Panc1 (cell line): Measurements from ENCODE around the gene TANC1. TPM values are rescaled to one million over a fixed set of nuclear protein-coding genes. Genes with fewer than 3 reads are reported as not detected.

Experiments
- ATAC-seq: fragments of 200-7000 bp; cut with Tn5 transposase; 2 replicates; pipeline ENCODE4 v1.9.1; 2020; ENCODE audit warnings: mild to moderate bottlenecking, moderate library complexity
- BruUV-seq: library from RNA; stranded (reverse); fragments of 400-500 nt; replicated peaks from 2 replicates; lab custom pipeline; 2021; lab: Mats Ljungman, UMichigan
- CTCF ChIA-PET: fragments of 300-600 bp; sonication (Branson Sonifier 250); formaldehyde crosslinking; loops from one replicate; lab custom pipeline; 2022; ENCODE audit warnings: antibody characterized with exemption; lab: Charles Lee
- POLR2A ChIA-PET: fragments of 300-600 bp; sonication (Branson Sonifier 250); formaldehyde crosslinking; loops from one replicate; lab custom pipeline; 2022; ENCODE audit warnings: antibody characterized with exemption; lab: Charles Lee
- DNase-seq: peaks from one replicate; pipeline ENCODE4 v3.0.0-alpha.2; 2010; ENCODE audit warnings: low read depth, low spot score
- H3K27ac ChIP-seq: 2 replicates; pipeline ENCODE4 v1.5.1; 2011; ENCODE audit warnings: mild to moderate bottlenecking, low read length, inconsistent platforms
- H3K27me3 ChIP-seq: fragments of 200-500 bp; sonication (Bioruptor generic); 2 replicates; pipeline ENCODE4 v1.6.0; 2014; ENCODE audit warnings: low read length, inconsistent platforms; ENCODE audit not compliant: control insufficient read depth, insufficient read depth
- H3K36me3 ChIP-seq: fragments of 200-500 bp; sonication (Bioruptor generic); 2 replicates; pipeline ENCODE4 v1.5.1; 2014; ENCODE audit warnings: inconsistent platforms, mild to moderate bottlenecking, low read length, moderate library complexity; ENCODE audit not compliant: control insufficient read depth, insufficient read depth
- H3K4me1 ChIP-seq: 2 replicates; pipeline ENCODE4 v1.5.1; 2011; ENCODE audit warnings: inconsistent platforms, mild to moderate bottlenecking, low read length, moderate library complexity; ENCODE audit not compliant: control insufficient read depth, insufficient read depth
- H3K4me3 ChIP-seq, 2 experiments: 2 replicates each; pipeline ENCODE4 v1.5.1; 2011 to 2012; ENCODE audit warnings: low read depth in 2 of 2, low read length in 2 of 2, mild to moderate bottlenecking in 2 of 2, inconsistent platforms in 1 of 2, moderate library complexity in 1 of 2
- H3K9me3 ChIP-seq: fragments of 200-500 bp; sonication (Bioruptor generic); 2 replicates; pipeline ENCODE4 v1.5.1; 2014; ENCODE audit warnings: low read depth, mild to moderate bottlenecking, inconsistent platforms, low read length, moderate library complexity; ENCODE audit not compliant: control insufficient read depth, insufficient read depth
- POLR2AphosphoS5 ChIP-seq: IDR thresholded peaks from 2 replicates; pipeline ENCODE4 v1.6.1; 2012; ENCODE audit warnings: mild to moderate bottlenecking, low read depth, low read length, moderate library complexity
- SIN3A ChIP-seq: IDR thresholded peaks from 2 replicates; pipeline ENCODE4 v1.6.1; 2012; ENCODE audit warnings: low read depth, mild to moderate bottlenecking, low read length, moderate library complexity, borderline replicate concordance; ENCODE audit not compliant: insufficient read depth
- TCF7L2 ChIP-seq: IDR thresholded peaks from 2 replicates; pipeline ENCODE4 v1.6.1; 2011; ENCODE audit warnings: mild to moderate bottlenecking, low read depth, low read length, inconsistent platforms
- in situ Hi-C: cut with HindIII; loops from 2 replicates; pipeline ENCODE4 v1.10.0; 2016; ENCODE audit warnings: low sequenced_read_pairs, low pct_unique_long_range_greater_than_20kb
- intact Hi-C: fragments of 100-400 bp; cut with micrococcal nuclease; formaldehyde crosslinking; loops from one replicate; pipeline ENCODE4 v1.10.0; 2022; ENCODE audit not compliant: unreplicated experiment
- total RNA-seq: library from RNA; stranded (reverse); gene quantifications from one replicate; pipeline ENCODE4 v1.2.1, GENCODE V29; 2021; ENCODE audit not compliant: unreplicated experiment
- TF ChIP-seq, protein P1 (sequence below), 2 experiments: IDR thresholded peaks; 2 replicates each; pipeline ENCODE4 v1.6.1; 2011 to 2012; ENCODE audit warnings: low read depth in 2 of 2, control low read depth in 1 of 2, low read length in 1 of 2, mild to moderate bottlenecking in 1 of 2, moderate library complexity in 1 of 2; ENCODE audit not compliant: insufficient read depth in 1 of 2
- TF ChIP-seq, protein P2 (sequence below): fragments of 450-650 bp; IDR thresholded peaks from 2 replicates; pipeline ENCODE4 v1.5.1; 2017; ENCODE audit warnings: mild to moderate bottlenecking

Gene TANC1
- total RNA-seq, 1 experiment from 2014 or later = 44.3 TPM

DNA sequence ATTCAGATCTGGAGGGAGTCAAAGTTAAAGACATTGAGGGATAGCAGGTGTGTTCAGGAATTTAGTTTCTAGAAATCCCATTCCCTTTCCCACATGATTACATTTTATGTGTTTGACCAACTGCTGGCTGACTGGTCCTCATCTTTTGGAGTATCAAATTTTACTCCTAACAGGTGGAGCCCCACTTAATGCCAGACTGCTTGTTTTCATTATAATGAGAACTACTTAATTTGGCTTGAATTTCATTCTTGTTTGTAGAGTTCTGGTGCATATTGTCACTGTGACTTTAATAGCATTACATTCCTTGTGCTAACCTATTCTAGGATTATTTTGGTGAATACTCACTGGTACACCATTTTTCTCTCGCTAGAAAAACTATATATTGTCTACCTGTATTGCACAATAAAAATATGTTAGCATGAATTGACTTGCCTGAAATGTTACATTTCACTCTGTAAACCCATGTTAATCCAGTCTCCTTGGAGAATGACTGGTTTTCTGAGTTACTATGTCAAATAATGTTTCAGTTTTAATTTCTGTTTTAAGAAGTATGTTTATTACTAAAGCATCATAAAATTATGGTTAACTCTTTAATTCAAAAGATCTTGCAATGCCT, 98.2 kb downstream of the TANC1 start:
- Histone ChIP-seq H3K36me3 (0 out of 2 replicates have a peak, but pooled peaks cover 3% of the 10 kb centered on the region), H3K27me3 (no peaks in the 10 kb centered on the region), H3K4me3 (no peak overlapping the region), H3K27ac (peak overlapping the region; percentile 35; the same call in 1 of the 2 replicates), H3K4me1 (peaks cover 33% of the 10 kb centered on the region), H3K9me3 (no peaks in the 10 kb centered on the region)
- ATAC-seq = no peak
- ChIA-PET POLR2A (no interaction called here), CTCF (no interaction called here)
- intact Hi-C loops (no loop called here), in situ Hi-C loops (no loop called here)
- DNase-seq = no peak
- BruUV-seq = no TSS peak
- TF ChIP-seq, protein P1, sequence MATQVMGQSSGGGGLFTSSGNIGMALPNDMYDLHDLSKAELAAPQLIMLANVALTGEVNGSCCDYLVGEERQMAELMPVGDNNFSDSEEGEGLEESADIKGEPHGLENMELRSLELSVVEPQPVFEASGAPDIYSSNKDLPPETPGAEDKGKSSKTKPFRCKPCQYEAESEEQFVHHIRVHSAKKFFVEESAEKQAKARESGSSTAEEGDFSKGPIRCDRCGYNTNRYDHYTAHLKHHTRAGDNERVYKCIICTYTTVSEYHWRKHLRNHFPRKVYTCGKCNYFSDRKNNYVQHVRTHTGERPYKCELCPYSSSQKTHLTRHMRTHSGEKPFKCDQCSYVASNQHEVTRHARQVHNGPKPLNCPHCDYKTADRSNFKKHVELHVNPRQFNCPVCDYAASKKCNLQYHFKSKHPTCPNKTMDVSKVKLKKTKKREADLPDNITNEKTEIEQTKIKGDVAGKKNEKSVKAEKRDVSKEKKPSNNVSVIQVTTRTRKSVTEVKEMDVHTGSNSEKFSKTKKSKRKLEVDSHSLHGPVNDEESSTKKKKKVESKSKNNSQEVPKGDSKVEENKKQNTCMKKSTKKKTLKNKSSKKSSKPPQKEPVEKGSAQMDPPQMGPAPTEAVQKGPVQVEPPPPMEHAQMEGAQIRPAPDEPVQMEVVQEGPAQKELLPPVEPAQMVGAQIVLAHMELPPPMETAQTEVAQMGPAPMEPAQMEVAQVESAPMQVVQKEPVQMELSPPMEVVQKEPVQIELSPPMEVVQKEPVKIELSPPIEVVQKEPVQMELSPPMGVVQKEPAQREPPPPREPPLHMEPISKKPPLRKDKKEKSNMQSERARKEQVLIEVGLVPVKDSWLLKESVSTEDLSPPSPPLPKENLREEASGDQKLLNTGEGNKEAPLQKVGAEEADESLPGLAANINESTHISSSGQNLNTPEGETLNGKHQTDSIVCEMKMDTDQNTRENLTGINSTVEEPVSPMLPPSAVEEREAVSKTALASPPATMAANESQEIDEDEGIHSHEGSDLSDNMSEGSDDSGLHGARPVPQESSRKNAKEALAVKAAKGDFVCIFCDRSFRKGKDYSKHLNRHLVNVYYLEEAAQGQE (IDR thresholded peaks at IDR 0.05; ENCODE audit: insufficient read depth in 1 of 2, low read depth in 2 of 2, low read length in 1 of 2) = no peak
- no peak for TF ChIP-seq TCF7L2
- no peak for TF ChIP-seq SIN3A
- TF ChIP-seq, protein P2, sequence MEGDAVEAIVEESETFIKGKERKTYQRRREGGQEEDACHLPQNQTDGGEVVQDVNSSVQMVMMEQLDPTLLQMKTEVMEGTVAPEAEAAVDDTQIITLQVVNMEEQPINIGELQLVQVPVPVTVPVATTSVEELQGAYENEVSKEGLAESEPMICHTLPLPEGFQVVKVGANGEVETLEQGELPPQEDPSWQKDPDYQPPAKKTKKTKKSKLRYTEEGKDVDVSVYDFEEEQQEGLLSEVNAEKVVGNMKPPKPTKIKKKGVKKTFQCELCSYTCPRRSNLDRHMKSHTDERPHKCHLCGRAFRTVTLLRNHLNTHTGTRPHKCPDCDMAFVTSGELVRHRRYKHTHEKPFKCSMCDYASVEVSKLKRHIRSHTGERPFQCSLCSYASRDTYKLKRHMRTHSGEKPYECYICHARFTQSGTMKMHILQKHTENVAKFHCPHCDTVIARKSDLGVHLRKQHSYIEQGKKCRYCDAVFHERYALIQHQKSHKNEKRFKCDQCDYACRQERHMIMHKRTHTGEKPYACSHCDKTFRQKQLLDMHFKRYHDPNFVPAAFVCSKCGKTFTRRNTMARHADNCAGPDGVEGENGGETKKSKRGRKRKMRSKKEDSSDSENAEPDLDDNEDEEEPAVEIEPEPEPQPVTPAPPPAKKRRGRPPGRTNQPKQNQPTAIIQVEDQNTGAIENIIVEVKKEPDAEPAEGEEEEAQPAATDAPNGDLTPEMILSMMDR = no peak
- TF ChIP-seq POLR2AphosphoS5 = no peak

DNA sequence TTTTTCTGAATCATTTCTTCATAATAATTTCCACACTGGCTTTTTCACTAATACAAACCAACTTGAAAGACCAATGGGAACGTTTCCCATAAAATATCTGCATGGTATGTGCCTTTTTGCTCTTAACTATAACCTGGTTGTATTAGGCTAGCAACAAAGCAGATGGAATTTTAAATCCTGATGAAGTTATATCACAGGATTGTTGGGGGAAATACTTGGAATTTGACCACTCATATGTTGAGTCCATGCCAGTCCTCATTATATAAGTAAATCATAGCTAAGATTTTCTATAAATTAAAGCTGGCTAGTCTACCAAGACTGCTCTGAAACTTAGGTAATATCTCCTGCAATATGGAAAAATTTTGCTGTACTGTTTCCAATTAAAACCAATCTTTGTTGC, 99.5 kb downstream of the TANC1 start:
- ChIA-PET POLR2A (no interaction called here), CTCF (no interaction called here)
- H3K36me3 ChIP-seq = 0 out of 2 replicates have a peak, but pooled peaks cover 3% of the 10 kb centered on the region
- no peaks in the 10 kb centered on the region for H3K27me3 ChIP-seq
- ATAC-seq (no peak), DNase-seq (no peak)
- H3K9me3 ChIP-seq = no peaks in the 10 kb centered on the region
- no peak overlapping the region for H3K27ac ChIP-seq
- no TSS peak for BruUV-seq
- TF ChIP-seq SIN3A (no peak), POLR2AphosphoS5 (no peak), TCF7L2 (no peak)
- TF ChIP-seq, protein P1 (IDR thresholded peaks at IDR 0.05; ENCODE audit: insufficient read depth in 1 of 2, low read depth in 2 of 2, low read length in 1 of 2) = no peak
- TF ChIP-seq, protein P2 = no peak
- no peak overlapping the region for H3K4me3 ChIP-seq
- in situ Hi-C loops = no loop called here
- intact Hi-C loops = no loop called here
- peaks cover 32% of the 10 kb centered on the region for H3K4me1 ChIP-seq
